HG03469 (cell line): Measurements from ENCODE around the gene MS4A15.
"Not testable (repeated sequence)": the region's sequence is repeated elsewhere in the genome, so short reads cannot be mapped to it uniquely, and the experiment has no call there.

Source experiments
- ATAC-seq: cut with Tn5 transposase; IDR thresholded peaks from one replicate; pipeline ENCODE4 v1.9.1; 2021; ENCODE audit warnings: mild to moderate bottlenecking, moderate library complexity, moderate number of reproducible peaks; ENCODE audit not compliant: unreplicated experiment

Gene MS4A15

DNA sequence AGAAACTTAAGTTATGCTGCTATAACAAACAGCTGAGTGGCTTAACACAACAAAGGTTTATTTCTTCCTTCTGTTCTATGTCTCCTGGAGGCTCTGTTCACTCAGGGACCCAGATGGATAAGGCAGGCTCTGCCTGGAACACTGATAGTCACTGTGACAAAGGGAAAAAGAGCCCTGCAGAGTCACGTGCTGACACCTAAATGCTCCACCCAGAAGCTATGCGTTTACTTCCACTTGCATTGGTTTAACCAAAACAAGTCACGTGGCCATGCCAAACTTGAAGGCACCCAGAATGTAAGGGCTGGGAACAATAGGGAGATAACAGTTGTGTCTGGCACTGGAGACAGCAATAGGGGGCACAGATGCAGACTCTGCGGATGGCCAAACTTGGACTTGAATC, 3.4 kb upstream of the MS4A15 start:
- ATAC-seq, result no peak

DNA sequence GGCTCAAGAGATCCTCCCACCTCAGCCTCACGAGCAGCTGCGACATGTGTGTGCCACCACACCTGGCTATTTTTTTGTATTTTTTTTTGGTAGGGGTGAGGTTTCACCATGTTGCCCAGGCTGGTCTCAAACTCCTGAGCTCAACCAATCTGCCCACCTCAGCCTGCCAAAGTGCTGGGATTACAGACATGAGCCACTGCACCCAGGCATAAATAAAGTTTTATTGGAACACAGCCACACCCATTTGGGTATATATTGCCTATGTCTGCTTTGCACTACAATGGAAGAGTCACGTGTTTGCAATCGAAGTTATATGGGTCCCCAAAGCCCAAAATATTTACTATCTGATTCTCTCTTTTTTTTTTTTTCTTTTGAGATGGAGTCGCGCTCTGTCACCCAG, 1.8 kb upstream of the MS4A15 start:
- no peak for ATAC-seq

DNA sequence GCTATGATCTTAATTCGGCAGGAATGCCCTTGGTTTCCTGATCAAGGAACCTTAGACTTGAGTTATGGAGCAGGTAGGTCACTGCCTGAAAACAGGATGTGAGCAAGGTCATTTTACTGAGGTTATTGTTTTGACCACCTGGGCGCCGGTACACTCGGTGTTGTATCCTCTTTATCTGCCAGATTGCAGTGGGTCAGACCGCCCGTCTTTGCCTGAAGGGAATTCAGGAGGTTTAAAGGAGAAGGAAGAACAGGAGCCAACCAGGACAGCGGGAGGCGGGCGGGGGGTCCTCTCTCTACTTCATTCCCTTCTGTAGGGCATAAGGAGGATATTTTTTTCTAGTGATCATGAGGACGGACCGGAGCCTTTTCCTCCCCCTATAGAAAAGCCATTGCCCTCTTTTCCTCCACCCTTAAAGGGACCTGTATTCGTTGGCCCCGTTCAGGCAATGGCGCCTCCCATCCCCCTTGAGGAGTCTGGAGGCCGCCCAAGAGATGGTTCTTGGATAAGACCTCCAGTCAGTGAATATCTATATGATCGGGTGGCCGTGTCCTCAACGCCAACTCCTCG, 649 bp downstream of the MS4A15 start:
- no peak for ATAC-seq

DNA sequence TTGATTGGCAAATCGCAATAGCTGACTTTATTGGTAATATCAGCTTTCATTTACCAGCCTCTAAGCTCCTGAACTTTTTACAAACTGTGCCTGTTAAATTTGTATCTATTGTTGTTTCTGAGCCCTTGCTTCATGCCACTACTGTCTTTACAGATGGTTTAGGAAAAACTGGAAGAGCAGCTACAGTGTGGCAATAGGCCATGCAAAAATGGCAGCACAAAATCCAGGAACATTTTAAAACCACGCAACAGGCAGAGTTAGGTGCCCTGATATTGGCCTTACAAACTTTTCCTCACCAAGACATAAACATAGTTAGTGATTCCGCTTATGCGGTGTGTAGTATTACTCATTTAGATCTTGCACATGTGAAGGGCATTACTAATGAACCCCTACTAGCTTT, 2.0 kb downstream of the MS4A15 start:
- not testable (repeated sequence) for ATAC-seq

DNA sequence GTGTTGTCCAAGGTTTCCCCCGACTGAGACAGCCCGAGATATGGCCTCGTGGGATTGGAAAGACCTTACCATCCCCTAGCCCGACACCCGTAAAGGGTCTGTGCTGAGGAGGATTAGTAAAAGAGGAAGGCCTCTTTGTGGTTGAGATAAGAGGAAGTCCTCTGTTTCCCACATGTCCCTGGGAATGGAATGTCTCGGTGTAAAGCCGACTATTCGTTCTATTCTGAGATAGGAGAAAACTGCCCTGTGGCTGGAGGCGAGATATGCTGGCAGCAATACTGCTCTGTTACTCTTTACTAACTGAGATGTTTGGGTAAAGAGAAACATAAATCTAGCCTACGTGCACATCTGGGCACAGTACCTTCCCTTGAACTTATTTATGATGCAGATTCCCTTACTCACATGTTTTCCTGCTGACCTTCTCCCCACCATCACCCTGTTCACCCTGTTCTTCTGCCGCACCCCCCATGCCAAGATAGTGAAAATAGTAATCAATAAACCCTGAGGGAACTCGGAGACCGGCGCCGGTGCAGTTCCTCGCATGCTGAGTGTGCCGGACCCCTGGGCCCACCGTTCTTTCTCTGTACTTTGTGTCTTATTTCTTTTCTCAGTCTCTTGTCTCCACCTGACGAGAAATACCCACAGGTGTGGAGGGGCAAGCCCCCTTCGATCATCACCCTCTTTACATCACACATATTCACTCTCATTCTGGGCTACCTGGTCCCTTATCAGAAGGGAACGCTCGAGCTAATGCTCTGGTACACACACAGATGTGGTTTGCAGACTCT, 3.0 kb downstream of the MS4A15 start:
- ATAC-seq, result not testable (repeated sequence)

DNA sequence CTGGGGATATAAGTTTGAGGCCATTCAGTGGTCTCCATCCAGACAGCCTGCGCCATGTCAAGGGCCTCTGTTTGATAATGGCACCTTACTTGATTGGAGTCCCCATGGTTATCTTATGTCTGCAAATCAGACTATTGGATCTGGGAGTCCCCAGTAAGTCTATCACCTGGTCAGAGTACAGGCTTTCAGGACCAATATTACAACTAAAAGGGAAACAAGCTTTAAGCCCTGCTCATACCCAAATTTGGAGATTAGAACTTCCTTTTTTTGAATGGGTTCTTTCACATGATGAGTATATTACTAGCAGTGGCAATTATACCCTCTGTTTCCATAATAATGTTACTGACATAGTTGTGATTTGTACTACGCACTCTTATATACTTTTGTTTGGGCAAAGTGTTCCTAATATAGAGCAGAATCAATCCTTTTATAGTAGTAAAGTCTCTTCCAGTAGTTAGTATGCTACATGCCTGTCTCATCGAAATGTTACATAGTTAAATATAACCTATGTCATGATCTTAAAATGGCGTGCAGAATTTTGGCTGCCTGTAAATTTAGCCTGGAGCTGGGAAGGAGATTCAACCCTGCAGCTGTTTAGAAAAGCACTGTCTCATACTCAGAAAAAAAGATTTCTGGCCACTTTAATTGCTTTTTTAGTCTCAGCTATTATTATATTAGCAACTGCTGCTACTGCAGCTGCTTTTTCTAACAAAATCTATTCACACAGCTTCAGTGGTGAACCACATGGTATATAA, 4.9 kb downstream of the MS4A15 start:
- ATAC-seq, result no peak

DNA sequence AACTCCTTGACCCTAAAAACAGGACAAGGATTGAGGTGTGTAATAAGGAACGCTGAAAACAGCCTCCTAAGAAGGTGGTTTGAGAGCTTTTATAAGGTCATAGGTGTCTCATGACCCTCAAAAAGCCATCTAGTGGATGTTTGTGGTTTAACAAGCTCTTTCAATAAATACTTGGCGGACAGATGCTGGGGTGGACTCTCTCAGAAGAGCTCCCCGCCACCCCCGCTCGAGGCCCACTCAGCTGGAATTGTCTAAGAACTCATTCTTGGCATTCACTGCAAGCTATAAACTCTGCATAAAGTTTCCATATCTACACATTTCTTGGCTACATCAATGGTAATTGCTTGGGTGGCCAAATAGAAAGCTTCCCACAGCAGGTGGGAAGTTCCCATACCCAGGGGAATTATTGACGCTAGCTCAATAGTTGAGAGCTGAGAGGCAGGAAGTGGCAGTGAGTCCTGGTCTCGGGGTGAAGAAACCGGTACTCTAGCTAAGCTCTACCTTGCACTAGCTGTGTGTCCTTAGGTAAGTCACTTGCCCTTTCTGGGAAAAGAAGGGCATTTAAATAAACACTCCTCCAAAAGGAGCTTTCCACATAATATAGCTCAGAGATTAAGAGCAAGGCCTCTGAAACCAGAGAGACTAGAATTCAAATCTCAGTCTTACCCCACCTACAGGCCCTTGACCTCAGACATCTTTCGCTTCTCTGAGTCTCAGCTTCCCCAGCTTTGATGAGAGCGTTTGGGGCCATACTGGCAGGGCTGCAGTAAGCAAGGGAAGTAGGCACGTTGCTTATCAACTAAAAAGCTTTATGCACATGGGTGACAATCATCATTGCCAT, 6.4 kb downstream of the MS4A15 start:
- peak; percentile 41 for ATAC-seq

DNA sequence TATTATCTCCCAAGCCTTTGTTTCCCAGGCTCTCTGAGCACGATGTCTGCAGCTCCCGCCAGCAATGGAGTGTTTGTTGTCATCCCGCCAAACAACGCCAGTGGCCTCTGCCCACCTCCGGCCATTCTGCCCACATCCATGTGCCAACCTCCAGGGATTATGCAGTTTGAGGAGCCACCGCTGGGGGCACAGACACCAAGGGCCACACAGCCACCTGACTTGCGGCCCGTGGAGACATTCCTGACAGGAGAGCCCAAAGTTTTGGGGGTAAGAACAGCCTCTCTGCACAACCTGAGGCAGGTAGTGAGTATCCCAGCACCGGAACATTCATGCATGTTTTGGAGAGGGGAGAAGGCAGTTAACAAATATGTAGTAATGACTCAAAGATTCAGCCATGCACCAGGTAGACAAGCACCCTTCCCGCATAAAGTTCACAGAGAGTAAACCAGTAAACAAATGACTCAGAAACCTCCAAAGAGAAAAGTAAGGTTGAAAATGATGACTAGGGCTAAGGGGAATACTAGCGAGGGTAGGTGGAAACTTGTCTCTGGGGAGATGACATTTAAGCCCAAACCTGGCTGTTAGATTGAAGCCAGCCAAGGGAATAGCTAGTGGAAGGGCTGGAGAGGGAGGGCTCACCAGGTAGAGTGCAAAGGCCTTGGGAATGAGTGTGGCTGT, 7.2 kb downstream of the MS4A15 start:
- no peak for ATAC-seq

DNA sequence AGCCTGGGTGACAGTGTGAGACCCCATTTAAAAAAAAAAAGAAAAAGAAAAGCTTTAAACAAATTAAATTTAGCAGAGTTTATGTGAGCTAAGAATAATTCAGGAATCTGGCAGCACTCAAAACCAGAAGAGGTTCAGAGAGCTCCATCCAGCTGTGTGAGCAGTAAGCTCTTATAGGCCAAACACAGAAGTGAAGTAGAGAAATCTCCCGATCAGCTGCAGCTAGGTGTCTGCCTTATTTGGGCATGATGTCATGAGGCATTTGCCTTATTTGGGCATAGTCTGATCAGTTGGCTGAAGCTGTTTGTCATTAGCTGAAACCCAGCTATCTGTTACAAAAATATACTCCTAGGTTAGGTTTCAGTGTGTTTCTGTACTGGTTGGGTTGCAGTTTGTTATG, 8.2 kb downstream of the MS4A15 start:
- no peak for ATAC-seq

DNA sequence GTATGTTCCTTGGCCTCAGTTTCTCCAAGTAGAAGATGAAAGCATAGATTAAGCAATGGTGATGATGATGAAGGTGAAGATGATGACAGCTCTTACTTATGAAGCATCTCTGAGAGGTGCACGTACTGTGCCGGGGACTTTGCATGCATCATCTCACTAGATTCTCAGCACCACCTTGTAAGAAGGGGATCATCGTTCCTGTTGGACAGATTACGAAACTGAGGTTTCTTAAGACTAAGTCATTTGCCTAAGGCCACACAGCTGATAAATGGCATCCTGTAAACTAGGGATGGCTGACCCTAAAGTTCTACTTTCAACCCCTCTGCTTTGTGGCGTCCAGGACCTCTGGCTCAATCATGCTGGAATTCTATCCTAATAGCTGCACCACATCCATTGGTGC, 8.7 kb downstream of the MS4A15 start:
- ATAC-seq, result no peak

DNA sequence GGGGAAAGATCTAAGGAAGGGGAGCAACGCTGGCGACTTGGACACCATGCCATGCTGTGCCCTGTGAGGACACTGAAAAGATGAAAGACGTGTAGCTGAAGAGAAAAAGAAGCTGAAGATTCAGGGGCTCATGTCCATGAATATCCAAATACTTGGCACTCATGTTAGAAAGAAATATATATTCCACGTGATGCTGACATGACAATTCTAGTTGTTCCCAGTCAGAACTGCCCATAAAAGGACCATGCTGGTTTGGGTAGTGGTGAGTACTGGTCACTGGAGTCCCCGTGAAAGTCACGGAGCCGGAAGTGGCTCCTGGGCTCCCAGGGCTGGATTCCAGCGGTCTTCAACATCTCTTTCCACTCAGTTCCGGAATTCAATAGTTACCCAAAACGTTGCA, 9.9 kb downstream of the MS4A15 start:
- no peak for ATAC-seq

DNA sequence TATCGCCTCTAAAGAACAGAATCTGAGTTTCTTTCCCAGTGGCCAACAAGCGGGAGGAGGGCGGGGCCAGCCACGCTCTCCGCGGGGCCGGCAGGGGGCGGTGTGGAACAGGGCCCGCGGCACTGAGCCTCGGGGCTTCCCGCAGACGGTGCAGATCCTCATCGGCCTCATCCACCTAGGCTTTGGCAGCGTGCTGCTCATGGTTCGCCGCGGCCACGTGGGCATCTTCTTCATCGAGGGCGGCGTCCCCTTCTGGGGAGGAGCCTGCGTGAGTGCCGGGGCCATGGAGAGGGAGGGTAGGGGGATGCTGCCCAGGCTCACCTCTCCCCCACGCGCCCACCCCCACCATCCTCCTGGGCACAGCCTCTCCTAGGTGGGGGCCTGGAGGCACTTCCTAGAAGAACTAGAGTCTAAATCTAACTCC, 10.7 kb downstream of the MS4A15 start:
- ATAC-seq, result no peak

DNA sequence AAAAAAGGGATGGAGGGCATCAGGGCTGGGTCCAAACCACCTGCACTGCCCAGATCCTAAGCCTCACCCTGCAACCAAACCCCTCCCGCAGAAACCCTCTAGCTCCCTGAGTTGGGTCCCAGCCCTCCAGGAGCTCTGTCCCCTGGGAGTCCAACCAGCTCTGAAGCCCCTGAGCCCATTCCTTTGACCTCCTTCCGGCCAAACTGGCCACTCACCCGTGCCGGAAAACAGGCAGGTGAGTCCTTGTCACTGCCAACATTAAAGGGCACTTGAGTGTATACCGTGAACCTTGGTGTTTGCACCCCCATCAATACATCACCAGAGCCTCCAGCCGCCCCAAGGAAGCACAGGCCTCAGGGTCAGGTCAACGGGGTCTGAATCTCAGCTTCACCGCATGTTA, 11.5 kb downstream of the MS4A15 start:
- ATAC-seq, result no peak

DNA sequence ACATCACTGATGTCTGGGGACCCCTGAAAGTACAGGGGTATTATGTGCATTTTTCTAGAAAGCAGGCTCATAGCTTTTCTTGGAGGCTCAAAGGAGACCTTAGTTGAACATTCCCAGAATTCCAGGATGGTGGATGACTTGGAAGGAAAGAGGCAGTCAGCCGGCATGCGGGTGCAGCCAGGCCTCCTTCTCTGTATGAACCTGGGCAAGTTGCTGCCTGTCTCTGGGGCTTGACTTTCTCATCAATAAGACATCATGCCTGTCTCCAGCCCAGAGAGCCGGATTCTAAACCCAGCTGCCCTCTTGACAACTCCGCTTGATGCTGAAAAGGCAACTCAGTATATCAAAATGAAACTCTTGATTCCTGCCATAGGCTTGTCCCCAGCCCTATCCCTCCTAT, 12.6 kb downstream of the MS4A15 start:
- no peak for ATAC-seq

DNA sequence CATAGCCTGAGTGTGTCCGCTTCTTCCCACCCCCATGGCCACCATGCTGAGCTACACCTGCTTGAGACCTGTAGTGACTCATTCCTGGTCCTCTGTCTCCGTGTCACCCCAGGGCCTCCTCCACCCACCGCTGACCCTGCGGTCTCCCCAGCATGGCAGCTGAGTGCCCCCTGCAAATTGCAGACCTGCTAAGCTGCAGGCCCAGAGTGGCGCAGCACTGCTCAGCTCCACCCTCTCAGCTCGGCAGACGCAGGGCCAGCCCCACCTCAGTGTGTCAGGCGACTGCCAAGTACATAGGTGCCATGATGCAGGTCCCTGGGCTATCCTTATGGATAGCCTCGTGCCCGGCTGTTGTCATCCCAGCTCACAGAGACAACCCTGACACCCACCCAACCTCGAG, 13.1 kb downstream of the MS4A15 start:
- ATAC-seq, result no peak

DNA sequence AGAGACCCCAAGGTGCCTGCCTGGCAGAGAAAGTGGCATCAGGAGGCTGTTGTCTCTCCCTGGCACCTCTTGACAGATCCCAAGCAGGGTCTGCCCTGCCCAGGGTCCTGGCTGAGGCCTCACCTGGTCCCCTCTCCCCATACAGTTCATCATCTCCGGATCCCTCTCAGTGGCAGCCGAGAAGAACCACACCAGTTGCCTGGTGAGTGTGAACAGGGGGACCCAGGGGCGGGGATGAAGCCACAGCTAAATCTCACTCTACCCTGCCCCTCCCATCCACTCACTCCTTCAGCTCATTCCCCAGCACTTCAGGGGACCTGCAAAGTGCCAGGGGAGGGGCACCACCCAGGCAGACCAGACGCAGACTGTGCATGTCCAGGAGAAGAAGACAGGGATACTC, 14.5 kb downstream of the MS4A15 start:
- no peak for ATAC-seq

DNA sequence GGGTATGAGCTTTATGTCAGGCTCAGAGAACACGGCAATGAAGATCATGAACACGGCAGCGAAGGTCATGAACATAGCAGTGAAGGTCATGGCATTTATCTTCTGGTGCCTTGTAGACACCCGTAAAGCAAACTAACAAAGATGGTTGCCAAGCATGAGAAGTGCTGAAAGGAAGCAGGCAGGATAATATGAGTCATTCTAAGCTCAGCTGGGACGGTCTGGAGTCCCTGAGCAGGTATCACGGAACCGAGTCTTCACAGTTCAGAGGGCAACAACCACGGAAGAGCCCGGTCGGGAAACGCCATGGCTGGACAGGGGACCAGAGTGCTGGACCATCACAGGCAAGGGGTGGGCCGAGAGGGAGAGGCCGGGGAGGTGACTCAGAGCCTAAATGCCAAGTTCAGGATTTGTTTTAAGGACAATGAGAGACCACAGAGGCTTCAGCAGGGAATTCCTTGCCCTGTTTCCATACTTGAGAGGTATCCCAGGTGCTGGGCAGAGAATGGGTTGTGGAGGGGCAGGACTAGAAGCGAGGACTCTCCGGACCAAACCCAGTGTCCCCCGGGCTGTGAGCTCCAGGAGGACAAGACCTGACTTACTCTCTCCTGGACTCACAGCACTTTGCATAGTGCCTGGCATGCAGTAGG, 15.3 kb downstream of the MS4A15 start:
- no peak for ATAC-seq

DNA sequence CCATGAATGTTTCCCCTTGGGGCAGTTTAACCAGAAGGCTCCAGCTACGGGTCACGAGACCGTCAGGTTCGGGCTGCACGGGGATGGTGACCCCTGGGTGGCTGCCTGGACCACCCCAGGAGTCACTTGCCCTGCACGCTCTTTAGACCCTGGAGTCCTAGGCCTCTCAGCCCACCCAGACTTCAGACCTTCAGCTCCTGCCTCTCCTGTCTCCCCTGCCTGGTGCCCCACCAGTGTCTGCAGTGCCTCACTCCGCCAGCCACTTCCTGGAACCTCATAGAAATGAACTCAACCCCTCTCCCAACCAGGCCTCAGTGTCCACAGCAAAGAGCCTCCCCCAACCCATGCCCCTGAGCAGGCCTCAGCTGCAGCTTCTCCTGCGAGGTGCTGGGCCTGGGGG, 16.0 kb downstream of the MS4A15 start:
- ATAC-seq, result no peak

DNA sequence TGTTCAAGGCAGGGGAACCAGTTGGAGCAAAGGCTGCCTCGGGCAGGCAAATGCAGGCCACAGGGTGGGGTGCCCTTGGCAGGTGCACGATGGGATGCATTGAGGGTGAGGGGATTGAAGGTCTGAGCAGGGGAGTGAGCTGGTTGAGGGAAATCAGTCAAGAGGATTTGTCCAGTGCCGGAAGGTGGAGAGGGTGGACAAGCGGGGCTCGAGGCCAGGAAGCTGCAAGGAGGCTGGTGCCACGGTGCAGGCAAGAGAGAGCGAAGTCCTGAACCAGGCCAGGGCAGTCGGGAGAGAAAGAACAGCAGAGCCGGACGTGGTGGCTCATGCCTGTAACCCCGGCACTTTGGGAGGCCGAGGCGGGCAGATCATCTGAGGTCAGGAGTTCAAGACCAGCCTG, 18.1 kb downstream of the MS4A15 start:
- no peak for ATAC-seq

DNA sequence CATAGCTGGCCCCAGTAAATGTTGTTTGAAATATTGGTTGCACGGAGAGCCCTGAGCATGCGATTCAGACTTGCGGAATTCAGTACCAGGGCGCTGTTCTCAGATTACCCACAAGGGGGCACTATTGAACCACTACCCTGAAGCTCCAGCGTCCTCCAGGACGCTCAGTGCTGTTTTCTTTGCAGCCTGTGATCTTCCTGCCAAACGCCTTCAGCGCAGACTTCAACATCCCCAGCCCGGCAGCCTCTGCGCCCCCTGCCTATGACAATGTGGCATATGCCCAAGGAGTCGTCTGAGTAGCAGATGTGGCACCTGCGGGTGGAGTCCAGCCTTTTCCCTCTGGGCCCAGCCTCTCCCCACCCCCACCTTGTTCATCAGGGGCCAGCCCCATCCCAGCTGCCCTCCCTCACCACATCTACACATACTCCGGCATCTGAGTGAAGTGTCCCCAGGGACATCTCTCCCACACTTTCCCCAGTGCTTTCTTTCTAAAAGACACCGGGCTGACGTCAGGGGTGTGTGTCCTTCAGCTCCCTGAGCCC, 18.8 kb downstream of the MS4A15 start:
- ATAC-seq, result peak; percentile 49
